OCI-LY7 (cell line): ENCODE results near the gene PDZRN3.

Source experiments
- CTCF ChIP-seq: fragments of 200-600 bp; sonication (generic); conservative IDR thresholded peaks from 2 replicates; pipeline ENCODE4 v1.5.1; 2014; ENCODE audit warnings: mild to moderate bottlenecking, antibody characterized with exemption, low read length, moderate library complexity, mixed read lengths
- EZH2phosphoT487 ChIP-seq: fragments of 200-600 bp; sonication (generic); IDR thresholded peaks from 2 replicates; pipeline ENCODE4 v1.6.1; 2018; ENCODE audit warnings: low read depth, borderline replicate concordance, mild to moderate bottlenecking, mixed run types, antibody characterized with exemption, low read length, moderate library complexity, mixed read lengths

GRCh38 chr3:73538486-73538885 is 86.3 kb downstream of the PDZRN3 start:
- TF ChIP-seq CTCF, result no peak
- no peak for TF ChIP-seq EZH2phosphoT487
